GM19455 (cell line): ENCODE measurements around the gene MAP2.
"Not testable (repeated sequence)": the region's sequence is repeated elsewhere in the genome, so short reads cannot be mapped to it uniquely, and the experiment has no call there.

Source experiments
- ATAC-seq: cut with Tn5 transposase; IDR thresholded peaks from one replicate; pipeline ENCODE4 v1.9.1; 2021; ENCODE audit not compliant: unreplicated experiment

The MAP2 gene

GRCh38 chr2:209579230-209579749 lies 155.4 kb downstream of the MAP2 start:
- no peak for ATAC-seq

GRCh38 chr2:209581040-209581439 lies 157.2 kb downstream of the MAP2 start:
- ATAC-seq = no peak

GRCh38 chr2:209582281-209582680 lies 158.4 kb downstream of the MAP2 start:
- no peak for ATAC-seq

GRCh38 chr2:209584472-209584871 lies 160.6 kb downstream of the MAP2 start:
- no peak for ATAC-seq

GRCh38 chr2:209584915-209585314 lies 161.1 kb downstream of the MAP2 start:
- no peak for ATAC-seq

GRCh38 chr2:209591021-209591420 lies 167.2 kb downstream of the MAP2 start:
- ATAC-seq = no peak

- ATAC-seq = no peak
Measured at GRCh38 chr2:209592106-209592505, 168.3 kb downstream of the MAP2 start.

GRCh38 chr2:209593930-209594329 lies 170.1 kb downstream of the MAP2 start:
- no peak for ATAC-seq

- ATAC-seq = no peak
Measured at GRCh38 chr2:209596262-209596661, 172.4 kb downstream of the MAP2 start.

- not testable (repeated sequence) for ATAC-seq
Measured at GRCh38 chr2:209598227-209598626, 174.4 kb downstream of the MAP2 start.

- no peak for ATAC-seq
Measured at GRCh38 chr2:209600341-209601171, 176.7 kb downstream of the MAP2 start.

- no peak for ATAC-seq
Measured at GRCh38 chr2:209601497-209601896, 177.7 kb downstream of the MAP2 start.

GRCh38 chr2:209602259-209602658 lies 178.4 kb downstream of the MAP2 start:
- no peak for ATAC-seq

- no peak for ATAC-seq
Measured at GRCh38 chr2:209609531-209609930, 185.7 kb downstream of the MAP2 start.

GRCh38 chr2:209610631-209611030 lies 186.8 kb downstream of the MAP2 start:
- no peak for ATAC-seq

- no peak for ATAC-seq
Measured at GRCh38 chr2:209613649-209614305, 189.9 kb downstream of the MAP2 start.

GRCh38 chr2:209614690-209615369 lies 191.0 kb downstream of the MAP2 start:
- ATAC-seq = no peak

GRCh38 chr2:209619782-209620181 lies 195.9 kb downstream of the MAP2 start:
- no peak for ATAC-seq

GRCh38 chr2:209624192-209624938 lies 200.5 kb downstream of the MAP2 start:
- no peak for ATAC-seq

- ATAC-seq = no peak
Measured at GRCh38 chr2:209629597-209629996, 205.8 kb downstream of the MAP2 start.

- ATAC-seq = no peak
Measured at GRCh38 chr2:209633911-209634310, 210.1 kb downstream of the MAP2 start.
